OCI-LY1 (cell line): ENCODE results near the gene TPSD1.
"Not testable (repeated sequence)": the region's sequence is repeated elsewhere in the genome, so short reads cannot be mapped to it uniquely, and the experiment has no call there.

Source experiments
- H2AFZ ChIP-seq: fragments of 200-600 bp; sonication (generic), shearing (Covaris generic); 2 replicates; pipeline ENCODE4 v1.6.0; 2014; ENCODE audit warnings: antibody characterized with exemption, mild to moderate bottlenecking, low read length
- H3F3A ChIP-seq: fragments of 200-600 bp; sonication (generic), shearing (Covaris generic); 2 replicates; pipeline ENCODE4 v1.6.0; 2014; ENCODE audit warnings: mild to moderate bottlenecking, antibody characterized with exemption, low read length, moderate library complexity; ENCODE audit not compliant: insufficient read depth
- H3K27ac ChIP-seq: fragments of 200-600 bp; sonication (generic); 2 replicates; pipeline ENCODE4 v1.5.1; 2014; ENCODE audit warnings: low read length, mixed run types, mild to moderate bottlenecking, low read depth; ENCODE audit not compliant: poor library complexity, severe bottlenecking
- H3K27me3 ChIP-seq: fragments of 200-600 bp; sonication (generic); 2 replicates; pipeline ENCODE4 v1.6.0; 2014; ENCODE audit warnings: antibody characterized with exemption, mild to moderate bottlenecking, low read length, moderate library complexity; ENCODE audit not compliant: insufficient read depth
- H3K36me3 ChIP-seq: fragments of 200-600 bp; sonication (generic); 2 replicates; pipeline ENCODE4 v1.6.1; 2014; ENCODE audit warnings: mild to moderate bottlenecking, antibody characterized with exemption, low read length, moderate library complexity, mixed read lengths; ENCODE audit not compliant: insufficient read depth
- H3K4me1 ChIP-seq: fragments of 200-600 bp; sonication (generic); 2 replicates; pipeline ENCODE4 v1.5.1; 2014; ENCODE audit warnings: mild to moderate bottlenecking, low read length, moderate library complexity; ENCODE audit not compliant: insufficient read depth, severe bottlenecking
- H3K4me2 ChIP-seq: fragments of 200-600 bp; sonication (generic), shearing (Covaris generic); 2 replicates; pipeline ENCODE4 v1.6.1; 2014; ENCODE audit warnings: low read length
- H3K4me3 ChIP-seq: fragments of 200-600 bp; sonication (generic); 2 replicates; pipeline ENCODE4 v1.5.1; 2014; ENCODE audit warnings: low read length, low read depth, mild to moderate bottlenecking, mixed read lengths; ENCODE audit not compliant: poor library complexity, severe bottlenecking
- H3K79me2 ChIP-seq: fragments of 200-600 bp; shearing (Covaris generic); 2 replicates; pipeline ENCODE4 v1.6.1; 2016; ENCODE audit warnings: mixed run types, low read length, mixed read lengths; ENCODE audit not compliant: insufficient read depth
- H3K9ac ChIP-seq: fragments of 200-600 bp; sonication (generic), shearing (Covaris generic); 2 replicates; pipeline ENCODE4 v1.6.1; 2014; ENCODE audit warnings: mild to moderate bottlenecking, low read length, mixed read lengths
- H3K9me2 ChIP-seq: fragments of 200-600 bp; sonication (generic), shearing (Covaris generic); 2 replicates; pipeline ENCODE4 v1.6.1; 2014; ENCODE audit warnings: low read depth, mild to moderate bottlenecking, low read length, mixed read lengths
- H3K9me3 ChIP-seq: fragments of 200-600 bp; shearing (Covaris generic); 2 replicates; pipeline ENCODE4 v1.6.1; 2014; ENCODE audit warnings: low read length, mixed read lengths
- H4K20me1 ChIP-seq: fragments of 200-600 bp; sonication (generic), shearing (Covaris generic); 2 replicates; pipeline ENCODE4 v1.6.0; 2016; ENCODE audit warnings: mild to moderate bottlenecking, low read length; ENCODE audit not compliant: insufficient read depth
- EZH2 ChIP-seq: fragments of 200-600 bp; sonication (generic), shearing (Covaris generic); IDR thresholded peaks from 2 replicates; pipeline ENCODE4 v1.8.0; 2017; ENCODE audit warnings: borderline replicate concordance, mixed run types, mild to moderate bottlenecking, antibody characterized with exemption, low read length, moderate library complexity, mixed read lengths
- TF ChIP-seq, protein P1 (sequence below): fragments of 200-600 bp; sonication (generic), shearing (Covaris generic); IDR thresholded peaks from 2 replicates; pipeline ENCODE4 v1.5.1; 2017; ENCODE audit warnings: mild to moderate bottlenecking, antibody characterized with exemption, low read length, moderate library complexity, mixed read lengths

The TPSD1 gene

DNA sequence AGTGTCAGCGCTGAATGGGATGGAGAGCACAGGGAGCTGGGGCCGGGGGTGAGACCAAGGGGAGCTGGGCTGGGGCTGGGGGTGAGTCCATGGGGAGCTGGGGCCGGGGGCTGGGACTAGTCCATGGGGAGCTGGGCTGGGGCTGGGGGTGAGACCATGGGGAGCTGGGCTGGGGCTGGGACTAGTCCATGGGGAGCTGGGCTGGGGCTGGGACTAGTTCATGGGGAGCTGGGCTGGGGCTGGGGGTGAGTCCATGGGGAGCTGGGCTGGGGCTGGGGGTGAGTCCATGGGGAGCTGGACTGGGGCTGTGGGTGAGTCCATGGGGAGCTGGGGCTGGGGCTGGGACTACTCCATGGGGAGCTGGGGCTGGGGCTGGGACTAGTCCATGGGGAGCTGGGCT is 1.0 kb upstream of the TPSD1 start:
- H3K27me3 ChIP-seq, H3K36me3 ChIP-seq, H3K4me1 ChIP-seq, H3K9me3 ChIP-seq, H3K79me2 ChIP-seq, H2AFZ ChIP-seq, H3K4me2 ChIP-seq, H3F3A ChIP-seq, H3K27ac ChIP-seq, H3K9me2 ChIP-seq, H3K4me3 ChIP-seq, H3K9ac ChIP-seq, H4K20me1 ChIP-seq: not testable (repeated sequence)

DNA sequence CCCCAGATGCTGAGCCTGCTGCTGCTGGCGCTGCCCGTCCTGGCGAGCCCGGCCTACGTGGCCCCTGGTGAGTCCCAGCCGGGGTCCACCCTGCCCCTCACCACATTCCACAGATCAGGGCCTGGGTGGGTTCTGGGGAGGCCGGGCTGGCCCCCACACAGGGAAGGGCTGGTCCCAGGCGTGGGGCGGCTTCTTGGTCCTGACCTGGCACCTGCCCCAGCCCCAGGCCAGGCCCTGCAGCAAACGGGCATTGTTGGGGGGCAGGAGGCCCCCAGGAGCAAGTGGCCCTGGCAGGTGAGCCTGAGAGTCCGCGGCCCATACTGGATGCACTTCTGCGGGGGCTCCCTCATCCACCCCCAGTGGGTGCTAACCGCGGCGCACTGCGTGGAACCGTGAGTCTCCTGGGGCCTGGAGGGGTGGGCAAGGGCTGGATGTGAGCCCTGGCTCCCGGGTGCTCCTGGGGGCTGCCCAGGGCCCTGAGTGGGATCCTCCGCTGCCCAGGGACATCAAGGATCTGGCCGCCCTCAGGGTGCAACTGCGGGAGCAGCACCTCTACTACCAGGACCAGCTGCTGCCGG is 516 bp downstream of the TPSD1 start:
- not testable (repeated sequence) for H3K4me1 ChIP-seq, H3K9me2 ChIP-seq, H3K27me3 ChIP-seq, H3K4me3 ChIP-seq, H3F3A ChIP-seq, H2AFZ ChIP-seq, H3K9me3 ChIP-seq, H3K36me3 ChIP-seq, H3K9ac ChIP-seq, H3K4me2 ChIP-seq, H4K20me1 ChIP-seq, H3K79me2 ChIP-seq, H3K27ac ChIP-seq

DNA sequence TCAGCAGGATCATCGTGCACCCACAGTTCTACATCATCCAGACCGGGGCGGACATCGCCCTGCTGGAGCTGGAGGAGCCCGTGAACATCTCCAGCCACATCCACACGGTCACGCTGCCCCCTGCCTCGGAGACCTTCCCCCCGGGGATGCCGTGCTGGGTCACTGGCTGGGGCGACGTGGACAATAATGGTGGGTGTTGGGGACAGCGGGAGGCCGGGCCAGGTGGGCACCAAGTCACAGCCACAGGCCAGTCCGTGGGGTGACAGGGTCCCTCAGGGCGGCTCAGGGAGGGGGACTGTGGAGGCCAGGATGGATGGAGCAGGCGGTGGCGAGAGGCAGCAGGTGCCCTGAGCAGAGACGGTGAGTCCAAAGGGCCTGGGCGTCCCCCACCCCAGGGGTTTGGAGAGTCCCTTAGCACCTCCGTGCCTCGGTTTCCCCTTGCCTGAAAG is 1.0 kb downstream of the TPSD1 start:
- Histone ChIP-seq H3K36me3 (no peaks in the 10 kb centered on the region), H3K4me2 (no peak overlapping the region), H3K9ac (no peak overlapping the region), H3K4me3 (no peak overlapping the region), H3K4me1 (no peaks in the 10 kb centered on the region), H3K9me3 (no peaks in the 10 kb centered on the region), H3K27me3 (no peaks in the 10 kb centered on the region; the same call in 1 of the 2 replicates), H4K20me1 (no peaks in the 10 kb centered on the region), H3K9me2 (no peaks in the 10 kb centered on the region), H2AFZ (no peak overlapping the region), H3F3A (no peaks in the 10 kb centered on the region), H3K79me2 (no peaks in the 10 kb centered on the region), H3K27ac (no peak overlapping the region)
- TF ChIP-seq, protein P1, sequence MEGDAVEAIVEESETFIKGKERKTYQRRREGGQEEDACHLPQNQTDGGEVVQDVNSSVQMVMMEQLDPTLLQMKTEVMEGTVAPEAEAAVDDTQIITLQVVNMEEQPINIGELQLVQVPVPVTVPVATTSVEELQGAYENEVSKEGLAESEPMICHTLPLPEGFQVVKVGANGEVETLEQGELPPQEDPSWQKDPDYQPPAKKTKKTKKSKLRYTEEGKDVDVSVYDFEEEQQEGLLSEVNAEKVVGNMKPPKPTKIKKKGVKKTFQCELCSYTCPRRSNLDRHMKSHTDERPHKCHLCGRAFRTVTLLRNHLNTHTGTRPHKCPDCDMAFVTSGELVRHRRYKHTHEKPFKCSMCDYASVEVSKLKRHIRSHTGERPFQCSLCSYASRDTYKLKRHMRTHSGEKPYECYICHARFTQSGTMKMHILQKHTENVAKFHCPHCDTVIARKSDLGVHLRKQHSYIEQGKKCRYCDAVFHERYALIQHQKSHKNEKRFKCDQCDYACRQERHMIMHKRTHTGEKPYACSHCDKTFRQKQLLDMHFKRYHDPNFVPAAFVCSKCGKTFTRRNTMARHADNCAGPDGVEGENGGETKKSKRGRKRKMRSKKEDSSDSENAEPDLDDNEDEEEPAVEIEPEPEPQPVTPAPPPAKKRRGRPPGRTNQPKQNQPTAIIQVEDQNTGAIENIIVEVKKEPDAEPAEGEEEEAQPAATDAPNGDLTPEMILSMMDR: no peak
- no peak for TF ChIP-seq EZH2

DNA sequence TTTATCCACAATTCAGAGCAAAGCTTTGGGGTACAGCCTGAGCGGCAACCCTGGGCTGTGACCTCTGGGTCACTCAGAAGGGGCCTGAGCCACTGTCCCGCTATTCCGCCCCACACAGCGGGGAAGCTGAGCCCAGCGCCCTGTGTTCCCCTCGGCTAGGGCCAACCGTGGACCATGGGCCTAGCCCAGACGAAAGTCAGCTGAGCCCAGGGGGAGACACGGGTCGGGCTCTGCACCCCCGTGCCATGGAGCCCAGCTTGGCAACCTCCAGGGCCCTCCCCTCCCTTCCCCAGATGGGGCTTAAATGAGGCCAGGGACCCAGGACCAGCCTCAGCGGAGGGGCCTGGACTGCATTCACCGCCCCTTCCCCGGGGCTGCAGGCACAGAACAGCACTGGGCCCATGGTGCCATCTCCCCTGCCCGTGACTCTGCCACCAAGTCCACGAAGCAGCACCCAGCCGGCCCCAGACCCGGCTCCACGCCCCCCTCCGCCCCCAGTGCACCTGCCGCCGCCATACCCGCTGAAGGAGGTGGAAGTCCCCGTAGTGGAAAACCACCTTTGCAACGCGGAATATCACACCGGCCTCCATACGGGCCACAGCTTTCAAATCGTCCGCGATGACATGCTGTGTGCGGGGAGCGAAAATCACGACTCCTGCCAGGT is 1.8 kb downstream of the TPSD1 start:
- Histone ChIP-seq H3K9ac (no peak overlapping the region), H3K4me3 (no peak overlapping the region), H3K27me3 (no peaks in the 10 kb centered on the region; the same call in 1 of the 2 replicates), H3K4me1 (no peaks in the 10 kb centered on the region), H3K9me2 (no peaks in the 10 kb centered on the region), H4K20me1 (no peaks in the 10 kb centered on the region), H3K9me3 (no peaks in the 10 kb centered on the region), H3K27ac (no peak overlapping the region), H3F3A (no peaks in the 10 kb centered on the region), H2AFZ (no peak overlapping the region), H3K36me3 (no peaks in the 10 kb centered on the region), H3K4me2 (no peak overlapping the region), H3K79me2 (no peaks in the 10 kb centered on the region)
- TF ChIP-seq, protein P1: no peak
- TF ChIP-seq EZH2: no peak
